Stimulated activated naive CD8-positive, alpha-beta T cell treated with anti-CD3 and anti-CD28 coated beads, Interleukin-15, Interleukin-2, amounts not matched to agents 100 ng/mL and 50 ng/mL, for 24 hours (primary cell): Measurements from ENCODE around the gene CDC42BPB.
"Not testable (repeated sequence)": the region's sequence is repeated elsewhere in the genome, so short reads cannot be mapped to it uniquely, and the experiment has no call there.

ENCODE experiments used
- H3K27ac Mint-ChIP-seq: one replicate; pipeline ENCODE4 v1.8.0; 2021; ENCODE audit warnings: mild to moderate bottlenecking, mixed read lengths
- H3K27me3 Mint-ChIP-seq: one replicate; pipeline ENCODE4 v1.8.0; 2021; ENCODE audit warnings: mixed read lengths
- H3K36me3 Mint-ChIP-seq: one replicate; pipeline ENCODE4 v1.8.0; 2021; ENCODE audit warnings: low read depth, mixed read lengths
- H3K4me1 Mint-ChIP-seq: one replicate; pipeline ENCODE4 v1.8.0; 2021; ENCODE audit warnings: low read depth, mixed read lengths
- H3K4me3 Mint-ChIP-seq: one replicate; pipeline ENCODE4 v1.8.0; 2021; ENCODE audit warnings: mild to moderate bottlenecking, mixed read lengths
- H3K9me3 Mint-ChIP-seq: one replicate; pipeline ENCODE4 v1.8.0; 2021; ENCODE audit warnings: mixed read lengths

CDC42BPB gene

GRCh38 chr14:103052407-103052806 lies 4.9 kb downstream of the CDC42BPB start:
- no peak overlapping the region for H3K27ac Mint-ChIP-seq
- H3K9me3 Mint-ChIP-seq, result no peaks in the 10 kb centered on the region
- peaks cover 12% of the 10 kb centered on the region for H3K27me3 Mint-ChIP-seq
- H3K36me3 Mint-ChIP-seq, result no peaks in the 10 kb centered on the region
- H3K4me3 Mint-ChIP-seq, result no peak overlapping the region
- H3K4me1 Mint-ChIP-seq, result peaks cover 4% of the 10 kb centered on the region

GRCh38 chr14:103050935-103051334 lies 6.4 kb downstream of the CDC42BPB start:
- no peaks in the 10 kb centered on the region for H3K36me3 Mint-ChIP-seq
- no peak overlapping the region for H3K4me3 Mint-ChIP-seq
- peaks cover 2% of the 10 kb centered on the region for H3K4me1 Mint-ChIP-seq
- peaks cover 14% of the 10 kb centered on the region for H3K27me3 Mint-ChIP-seq
- no peak overlapping the region for H3K27ac Mint-ChIP-seq
- H3K9me3 Mint-ChIP-seq, result no peaks in the 10 kb centered on the region

DNA sequence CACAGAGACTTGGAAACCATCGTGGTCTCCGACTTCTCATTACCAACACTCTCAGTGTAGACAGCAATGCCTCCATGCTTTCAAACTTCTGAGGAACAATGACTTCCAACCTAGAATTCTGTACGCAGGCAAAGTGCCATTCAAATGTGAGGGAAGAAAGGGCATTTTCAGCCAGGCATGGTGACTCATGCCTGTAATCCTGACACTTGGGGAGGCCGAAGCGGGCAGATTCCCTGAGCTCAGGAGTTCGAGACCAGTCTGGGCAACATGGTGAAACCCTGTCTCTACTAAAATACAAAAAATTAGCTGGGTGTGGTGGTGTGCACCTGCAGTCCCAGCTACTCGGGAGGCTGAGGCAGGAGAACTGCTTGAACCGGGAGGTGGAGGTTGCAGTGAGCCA lies 9.9 kb downstream of the CDC42BPB start:
- H3K27ac Mint-ChIP-seq, H3K27me3 Mint-ChIP-seq, H3K36me3 Mint-ChIP-seq, H3K4me3 Mint-ChIP-seq, H3K9me3 Mint-ChIP-seq: not testable (repeated sequence)
- H3K4me1 Mint-ChIP-seq, result peaks cover 11% of the 10 kb centered on the region

DNA sequence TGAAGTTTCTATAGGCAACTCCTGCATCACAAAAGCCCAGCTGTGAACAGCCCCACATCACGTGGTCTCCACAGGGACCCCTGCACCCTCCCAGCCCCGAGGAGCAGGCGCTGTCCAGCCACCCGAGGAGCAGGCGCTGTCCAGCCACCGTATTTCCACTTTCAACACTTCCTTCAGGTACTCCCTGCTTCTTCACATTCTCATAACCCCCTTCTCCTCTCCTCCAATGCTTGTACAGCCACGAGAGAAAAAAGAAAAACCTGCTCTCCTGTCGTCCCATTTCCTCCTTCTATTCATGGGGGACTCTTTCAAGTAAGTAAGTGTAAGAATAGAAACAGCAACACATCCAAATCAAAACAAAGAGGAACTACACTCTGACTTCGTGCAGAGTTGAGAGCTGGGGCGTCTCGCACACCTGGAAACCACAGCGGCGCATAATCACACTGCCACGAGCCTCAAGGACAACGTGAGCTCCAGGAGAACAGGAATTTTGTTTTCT lies 11.9 kb downstream of the CDC42BPB start:
- no peak overlapping the region for H3K27ac Mint-ChIP-seq
- H3K4me1 Mint-ChIP-seq, result peaks cover 11% of the 10 kb centered on the region
- no peak overlapping the region for H3K4me3 Mint-ChIP-seq
- no peaks in the 10 kb centered on the region for H3K36me3 Mint-ChIP-seq
- H3K9me3 Mint-ChIP-seq, result no peaks in the 10 kb centered on the region
- peaks cover 9% of the 10 kb centered on the region for H3K27me3 Mint-ChIP-seq

DNA sequence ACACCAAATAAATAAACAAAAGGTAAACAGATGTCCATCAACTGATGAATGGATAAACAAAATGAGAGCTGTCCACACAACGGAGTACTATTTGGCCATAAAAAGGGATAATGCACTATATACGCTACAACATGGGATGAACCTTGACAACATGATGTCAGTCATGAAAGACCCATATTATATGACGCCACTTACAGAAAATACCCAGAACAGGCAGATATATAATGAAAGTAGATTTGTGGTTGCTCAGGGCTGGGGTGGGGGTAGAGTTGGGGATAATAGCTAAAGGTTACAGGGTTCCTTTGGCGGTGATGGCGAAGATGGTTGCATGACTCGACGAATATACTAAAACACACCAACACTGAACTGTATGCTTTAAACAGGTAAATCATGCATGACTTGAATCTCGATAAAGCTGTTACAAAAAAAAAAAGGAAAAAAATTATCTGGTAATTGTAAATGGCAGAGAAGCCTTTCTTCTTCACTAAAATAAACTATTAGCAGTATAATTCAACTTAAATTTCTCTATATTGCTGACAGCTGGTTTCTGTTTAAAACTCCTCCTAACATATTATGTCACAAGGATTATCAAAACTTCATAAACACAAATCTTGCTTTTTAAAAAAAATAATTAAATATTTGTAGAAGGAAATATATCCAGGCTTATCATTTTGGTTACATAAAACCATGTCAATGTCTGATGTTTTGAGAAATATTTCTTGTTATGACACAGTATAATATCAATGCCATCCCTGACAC lies 13.9 kb downstream of the CDC42BPB start:
- no peak overlapping the region for H3K27ac Mint-ChIP-seq
- peaks cover 16% of the 10 kb centered on the region for H3K27me3 Mint-ChIP-seq
- H3K4me3 Mint-ChIP-seq, result no peak overlapping the region

DNA sequence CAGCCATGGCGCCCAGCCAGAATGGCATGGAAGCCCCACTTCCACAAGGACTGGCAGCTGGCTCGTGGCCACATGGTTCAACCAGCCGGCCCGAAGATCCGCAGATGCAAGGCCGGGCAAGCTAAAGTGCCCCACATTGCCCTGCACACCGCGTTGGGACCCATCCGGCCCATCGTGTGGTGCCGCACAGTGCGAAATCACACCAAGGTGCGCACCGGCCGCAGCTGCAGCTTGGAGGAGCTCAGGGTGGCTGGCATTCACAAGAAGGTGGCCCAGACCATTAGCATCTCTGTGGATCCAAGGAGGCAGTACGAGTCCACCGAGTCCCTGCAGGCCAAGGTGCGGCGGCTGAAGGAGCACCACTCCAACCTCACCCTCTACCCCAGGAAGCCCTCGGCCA lies 15.9 kb downstream of the CDC42BPB start:
- H3K9me3 Mint-ChIP-seq, result no peaks in the 10 kb centered on the region
- peaks cover 16% of the 10 kb centered on the region for H3K27me3 Mint-ChIP-seq
- H3K4me1 Mint-ChIP-seq, result peaks cover 11% of the 10 kb centered on the region
- H3K36me3 Mint-ChIP-seq, result no peaks in the 10 kb centered on the region
- no peak overlapping the region for H3K4me3 Mint-ChIP-seq
- no peak overlapping the region for H3K27ac Mint-ChIP-seq

More for the DNA sequence above, 13.9 kb downstream of the CDC42BPB start:
- Mint-ChIP-seq H3K36me3 (no peaks in the 10 kb centered on the region), H3K4me1 (peaks cover 11% of the 10 kb centered on the region), H3K9me3 (no peaks in the 10 kb centered on the region)

DNA sequence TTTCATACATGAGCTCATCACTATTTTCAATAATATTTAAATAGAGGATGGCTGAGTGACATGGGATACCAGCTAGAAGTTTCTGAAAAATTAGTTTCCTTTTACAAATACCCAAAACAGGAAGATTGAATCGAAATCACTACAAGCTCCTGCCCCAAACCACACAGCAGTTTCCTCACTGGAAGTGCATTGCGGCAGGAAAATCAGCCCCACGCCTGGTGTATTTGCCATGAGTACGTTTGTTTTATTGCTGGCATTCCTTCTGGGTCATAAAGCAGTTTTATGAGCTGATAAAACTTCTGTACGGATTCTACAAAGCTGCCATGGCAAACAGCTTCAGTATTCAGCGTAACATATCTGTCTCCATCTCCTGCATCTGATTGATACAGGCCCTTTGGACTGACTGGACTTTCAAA lies 23.7 kb downstream of the CDC42BPB start:
- Mint-ChIP-seq H3K36me3 (no peaks in the 10 kb centered on the region), H3K4me1 (no peaks in the 10 kb centered on the region), H3K4me3 (no peak overlapping the region), H3K9me3 (no peaks in the 10 kb centered on the region), H3K27me3 (no peaks in the 10 kb centered on the region), H3K27ac (no peak overlapping the region)

DNA sequence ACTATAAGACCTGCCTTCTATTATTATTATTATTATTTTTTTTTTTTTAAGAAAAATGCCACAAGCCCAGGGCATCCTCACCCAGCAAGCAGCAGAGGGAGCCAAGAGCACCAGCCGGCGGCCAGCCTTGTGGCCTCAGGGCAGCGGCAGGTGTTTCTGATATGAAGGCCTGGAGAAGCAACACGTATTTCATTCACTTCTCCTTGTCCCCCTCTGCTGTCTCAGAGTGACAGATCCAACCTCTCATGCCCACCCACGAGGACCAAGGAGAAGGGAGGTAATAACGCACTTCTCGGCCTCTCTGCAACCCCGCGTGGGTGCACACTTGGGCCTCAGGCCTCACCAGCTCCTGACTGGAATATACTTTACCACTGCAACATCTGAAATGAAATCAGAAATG lies 25.4 kb downstream of the CDC42BPB start:
- Mint-ChIP-seq H3K4me1 (no peaks in the 10 kb centered on the region), H3K9me3 (peaks cover under 1% of the 10 kb centered on the region), H3K36me3 (no peaks in the 10 kb centered on the region), H3K27me3 (peaks cover under 1% of the 10 kb centered on the region), H3K27ac (no peak overlapping the region), H3K4me3 (no peak overlapping the region)

DNA sequence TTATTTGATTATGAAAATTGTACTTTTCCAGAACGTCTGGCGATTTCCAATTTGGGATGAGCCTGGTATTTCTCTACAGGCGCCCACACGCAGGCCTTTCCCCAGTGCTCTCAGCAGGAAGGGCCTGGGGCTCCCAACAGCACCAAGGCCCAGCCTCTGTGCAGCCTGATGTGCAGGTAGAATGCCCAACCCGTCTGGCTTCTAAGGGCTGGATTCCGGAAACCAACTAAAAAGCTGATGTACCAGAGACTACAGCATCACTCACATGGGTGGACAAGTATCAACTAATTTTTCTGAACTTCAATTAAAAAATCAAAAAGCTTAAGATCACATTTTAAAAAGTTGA lies 25.8 kb downstream of the CDC42BPB start:
- Mint-ChIP-seq H3K27ac (no peak overlapping the region), H3K36me3 (no peaks in the 10 kb centered on the region), H3K9me3 (peaks cover 3% of the 10 kb centered on the region), H3K4me3 (no peak overlapping the region), H3K27me3 (peaks cover 3% of the 10 kb centered on the region), H3K4me1 (no peaks in the 10 kb centered on the region)

- Mint-ChIP-seq H3K27me3 (peaks cover 3% of the 10 kb centered on the region), H3K4me1 (no peaks in the 10 kb centered on the region), H3K9me3 (peaks cover 3% of the 10 kb centered on the region), H3K36me3 (no peaks in the 10 kb centered on the region), H3K27ac (no peak overlapping the region), H3K4me3 (no peak overlapping the region)
Measured at GRCh38 chr14:103030741-103031565, 26.4 kb downstream of the CDC42BPB start.

DNA sequence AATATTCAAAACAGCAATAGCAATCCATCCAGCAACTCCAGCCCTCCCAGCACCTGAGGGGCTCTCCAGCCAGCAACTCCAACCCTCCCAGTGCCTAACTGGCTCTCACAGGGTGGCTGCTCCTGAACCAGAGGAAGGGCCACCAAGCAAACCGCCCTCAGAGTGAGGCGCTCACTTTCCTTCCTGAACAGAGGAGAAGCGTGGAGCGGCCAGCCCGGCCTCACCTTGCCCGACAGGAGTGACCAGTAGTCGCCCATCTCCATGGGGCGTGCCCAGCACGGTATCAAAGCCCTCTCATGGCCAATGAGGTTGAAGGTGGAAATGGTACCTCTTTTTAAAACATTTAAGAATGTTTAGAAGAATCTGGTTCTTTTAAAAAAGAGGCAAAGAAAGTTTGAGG lies 27.4 kb downstream of the CDC42BPB start:
- Mint-ChIP-seq H3K4me3 (no peak overlapping the region), H3K27me3 (peaks cover 3% of the 10 kb centered on the region), H3K4me1 (no peaks in the 10 kb centered on the region), H3K36me3 (no peaks in the 10 kb centered on the region), H3K27ac (no peak overlapping the region), H3K9me3 (peaks cover 3% of the 10 kb centered on the region)

- Mint-ChIP-seq H3K27me3 (peaks cover 3% of the 10 kb centered on the region), H3K4me1 (no peaks in the 10 kb centered on the region), H3K36me3 (no peaks in the 10 kb centered on the region)
Measured at GRCh38 chr14:103028772-103029171, 28.6 kb downstream of the CDC42BPB start.

GRCh38 chr14:103028161-103028767 lies 29.1 kb downstream of the CDC42BPB start:
- H3K36me3 Mint-ChIP-seq, result no peaks in the 10 kb centered on the region
- H3K4me1 Mint-ChIP-seq, result no peaks in the 10 kb centered on the region
- H3K27ac Mint-ChIP-seq, result no peak overlapping the region
- no peak overlapping the region for H3K4me3 Mint-ChIP-seq
- peaks cover 3% of the 10 kb centered on the region for H3K9me3 Mint-ChIP-seq
- H3K27me3 Mint-ChIP-seq, result peaks cover 3% of the 10 kb centered on the region

More at GRCh38 chr14:103028772-103029171, 28.6 kb downstream of the CDC42BPB start:
- no peak overlapping the region for H3K27ac Mint-ChIP-seq
- H3K4me3 Mint-ChIP-seq, result no peak overlapping the region
- H3K9me3 Mint-ChIP-seq, result peaks cover 3% of the 10 kb centered on the region

DNA sequence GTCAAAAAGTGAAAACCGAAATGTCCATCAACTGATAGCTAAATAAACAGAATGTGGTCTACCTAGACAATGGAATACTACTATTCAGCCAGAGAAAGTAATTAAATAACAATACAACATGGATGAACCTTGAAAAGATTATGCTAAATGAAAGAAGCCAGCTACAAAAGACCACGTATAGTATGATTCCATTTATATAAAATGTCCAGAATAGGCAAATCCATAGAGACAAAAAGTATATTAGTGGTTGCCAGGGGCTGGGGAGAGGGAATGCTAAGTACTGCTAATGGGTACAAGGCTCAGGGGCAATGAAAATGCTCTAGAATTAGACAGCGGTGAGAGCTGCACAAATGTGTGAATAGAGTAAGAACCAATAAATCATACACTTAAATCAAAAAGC lies 29.9 kb downstream of the CDC42BPB start:
- no peaks in the 10 kb centered on the region for H3K4me1 Mint-ChIP-seq
- H3K9me3 Mint-ChIP-seq, result peaks cover 3% of the 10 kb centered on the region
- H3K36me3 Mint-ChIP-seq, result no peaks in the 10 kb centered on the region
- peaks cover 3% of the 10 kb centered on the region for H3K27me3 Mint-ChIP-seq
- no peak overlapping the region for H3K4me3 Mint-ChIP-seq
- no peak overlapping the region for H3K27ac Mint-ChIP-seq

DNA sequence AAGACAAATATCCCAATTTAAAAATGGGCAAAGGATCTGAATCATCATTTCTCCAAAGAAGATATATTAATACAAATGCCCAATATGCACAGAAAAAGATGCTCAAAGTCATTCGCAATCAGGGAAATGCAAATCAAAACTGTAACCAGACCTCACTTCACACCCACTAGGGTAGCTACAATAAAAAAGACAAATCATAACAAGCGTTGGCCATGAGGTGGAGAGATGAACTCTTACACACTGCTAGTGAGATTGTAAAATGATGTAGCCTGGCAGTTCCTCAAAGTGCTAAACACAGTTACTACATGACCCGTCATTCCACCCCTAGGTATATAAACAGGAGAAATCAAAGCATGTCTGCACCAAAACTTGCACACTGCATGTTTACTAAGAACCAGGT lies 30.4 kb downstream of the CDC42BPB start:
- Mint-ChIP-seq H3K4me1 (no peaks in the 10 kb centered on the region), H3K27ac (no peak overlapping the region), H3K4me3 (no peak overlapping the region), H3K36me3 (no peaks in the 10 kb centered on the region), H3K27me3 (peaks cover 3% of the 10 kb centered on the region), H3K9me3 (peaks cover 3% of the 10 kb centered on the region)
